Measurements from ENCODE around the gene ANKIB1.
"Not testable (repeated sequence)": the region's sequence is repeated elsewhere in the genome, so short reads cannot be mapped to it uniquely, and the experiment has no call there.

Gene ANKIB1

DNA sequence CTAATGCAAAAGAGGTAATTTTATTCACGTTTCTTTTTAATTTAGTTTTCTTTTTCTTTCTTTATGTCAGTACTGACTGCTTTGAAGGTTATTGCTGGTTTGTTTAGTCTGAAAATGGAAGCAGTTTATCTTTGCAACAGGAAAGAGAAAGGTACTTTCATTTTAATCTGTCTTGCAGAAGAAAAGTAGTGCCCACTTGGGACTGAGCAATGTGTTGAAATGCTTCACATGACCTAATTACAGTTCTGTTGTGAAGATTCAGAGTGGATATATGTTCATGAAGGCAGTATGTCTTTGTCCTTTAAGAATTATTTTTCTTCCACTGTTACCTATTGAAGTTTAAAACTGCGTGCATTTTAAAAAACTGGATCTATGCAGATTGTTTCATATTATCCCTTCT is 80.1 kb downstream of the ANKIB1 start:
- no peak for DNase-seq (ENCODE audit: low read depth in 2 of 2)

DNA sequence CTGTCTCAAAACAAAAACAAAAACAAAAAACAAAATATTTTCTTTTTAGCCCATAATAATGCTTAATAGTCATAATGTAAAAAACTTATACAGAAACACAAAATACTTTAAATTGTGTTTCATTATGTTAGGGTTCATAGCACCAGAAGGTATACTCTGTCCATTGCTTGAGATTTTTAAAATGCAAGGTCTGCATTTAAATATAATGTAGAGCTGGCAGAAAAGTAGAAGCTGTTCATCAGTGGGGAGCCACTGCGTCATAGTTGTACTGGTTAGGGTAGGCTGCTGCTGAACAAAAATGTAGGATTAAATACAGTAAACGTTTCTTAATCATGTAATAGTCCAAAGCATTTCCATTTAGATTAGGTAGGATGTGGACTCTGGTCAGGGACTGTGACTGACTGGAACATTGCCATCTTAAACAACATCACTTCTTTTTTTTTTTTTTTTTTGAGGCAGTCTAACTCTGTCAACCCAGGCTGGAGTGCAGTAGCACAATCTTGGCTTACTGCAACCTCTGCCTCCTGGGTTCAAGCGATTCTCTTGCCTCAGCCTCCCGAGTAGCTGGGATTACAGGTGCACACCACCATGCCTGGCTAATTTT is 85.2 kb downstream of the ANKIB1 start:
- DNase-seq (ENCODE audit: low read depth in 2 of 2), result no peak

DNA sequence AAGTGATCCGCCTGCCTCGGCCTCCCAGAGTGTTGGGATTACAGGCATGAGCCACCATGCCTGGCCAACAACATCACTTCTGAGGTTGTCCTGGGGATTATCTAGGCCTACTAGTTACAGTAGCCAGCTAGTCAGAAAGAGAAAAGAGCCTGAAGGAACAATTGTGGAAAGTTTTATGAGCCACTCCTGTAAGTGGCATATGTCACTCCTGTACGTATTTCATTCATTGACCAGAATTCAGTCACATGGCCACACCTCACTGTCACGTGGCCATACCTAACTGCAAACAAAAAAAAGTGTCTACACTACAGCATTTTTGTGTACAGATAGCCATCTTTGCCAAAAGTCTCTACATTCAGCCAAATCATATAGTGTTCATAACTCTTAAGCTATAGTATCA is 85.7 kb downstream of the ANKIB1 start:
- DNase-seq (ENCODE audit: low read depth in 2 of 2), result no peak

DNA sequence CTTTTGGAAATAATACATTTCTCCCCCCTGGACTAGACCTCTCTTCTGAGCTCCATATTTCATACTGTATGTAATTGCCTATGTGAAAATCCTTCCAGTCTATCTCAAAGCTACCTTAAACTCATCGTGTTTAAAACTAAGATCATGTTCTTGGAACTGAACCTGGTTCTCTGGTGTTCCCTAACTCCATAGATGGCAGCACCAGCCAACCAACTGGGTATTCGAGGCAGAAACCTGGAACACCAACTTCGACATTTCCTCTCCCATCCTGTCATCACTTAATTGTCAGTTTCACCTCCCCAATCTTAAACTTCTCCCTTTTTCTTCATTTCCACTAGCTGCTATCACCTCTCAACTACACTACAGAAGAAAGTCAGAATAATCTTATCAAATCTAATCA is 87.0 kb downstream of the ANKIB1 start:
- DNase-seq (ENCODE audit: low read depth in 2 of 2), result no peak

DNA sequence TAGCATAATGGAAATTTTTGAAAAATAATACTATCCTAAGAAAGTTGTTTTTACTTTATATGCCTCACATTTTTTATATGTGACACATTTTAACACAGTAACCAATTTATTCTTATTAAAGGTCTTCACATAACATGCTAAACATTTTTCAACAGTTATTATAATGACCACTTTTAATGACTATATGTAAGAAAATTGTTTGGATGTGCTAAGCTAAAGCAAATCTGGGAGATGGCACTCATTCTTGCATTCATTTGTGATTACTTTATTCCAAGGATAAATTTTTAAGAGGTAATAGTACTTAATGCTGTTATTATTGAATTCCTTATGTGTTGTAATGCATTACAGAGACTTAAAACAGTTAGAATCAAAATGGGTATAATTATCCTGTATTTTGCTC is 88.1 kb downstream of the ANKIB1 start:
- DNase-seq (ENCODE audit: low read depth in 2 of 2), result no peak

DNA sequence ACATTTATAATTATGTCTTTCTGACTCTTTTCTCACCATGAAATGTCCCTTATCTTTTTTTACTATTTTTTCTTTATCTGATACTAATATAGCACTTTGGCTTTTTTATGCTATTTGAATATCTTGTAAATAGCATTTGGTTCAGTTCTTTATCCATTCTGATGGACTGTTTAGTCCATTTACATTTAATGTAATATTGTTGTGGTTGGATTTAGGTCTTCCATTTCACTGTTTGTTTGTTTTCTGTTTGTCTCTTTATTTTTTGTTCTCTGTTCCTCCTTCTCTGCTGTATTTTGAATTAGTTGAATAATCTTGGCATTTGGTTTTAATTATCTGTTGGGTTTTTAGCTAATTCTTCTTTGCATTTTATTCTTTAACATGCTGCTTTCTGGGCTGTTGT is 89.8 kb downstream of the ANKIB1 start:
- no peak for DNase-seq (ENCODE audit: low read depth in 2 of 2)

DNA sequence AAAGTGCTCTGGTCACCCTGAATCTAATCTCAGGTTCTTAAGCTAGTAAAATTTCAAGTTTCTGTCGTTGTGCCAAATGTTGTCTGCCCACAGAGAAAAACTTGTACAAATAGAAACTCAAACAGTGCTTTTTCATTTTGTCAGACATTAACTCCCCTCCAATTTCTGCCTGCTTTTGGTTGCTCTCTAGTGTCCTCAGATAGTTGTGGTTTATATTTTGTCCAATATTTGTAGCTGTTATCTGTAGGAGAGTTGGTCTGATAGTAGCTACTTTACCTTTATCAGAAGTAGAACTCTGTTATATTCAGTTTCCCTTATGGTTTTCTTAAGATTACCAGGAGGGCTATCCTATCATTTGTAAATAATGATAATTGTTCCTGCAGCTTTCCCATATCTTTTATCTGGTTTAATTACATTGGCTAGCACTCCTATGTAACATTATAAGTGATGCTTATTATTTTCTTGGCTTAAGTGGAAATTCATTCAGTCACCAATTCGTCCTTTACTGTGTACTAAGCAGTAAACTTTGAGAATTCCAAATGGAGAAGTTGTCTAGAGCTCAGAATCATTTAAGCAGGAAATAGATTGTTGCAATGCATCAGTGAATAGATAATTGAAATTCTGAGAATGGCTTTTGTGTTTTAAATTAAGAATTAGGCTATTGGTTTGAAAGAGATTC is 91.0 kb downstream of the ANKIB1 start:
- DNase-seq (ENCODE audit: low read depth in 2 of 2), result no peak

DNA sequence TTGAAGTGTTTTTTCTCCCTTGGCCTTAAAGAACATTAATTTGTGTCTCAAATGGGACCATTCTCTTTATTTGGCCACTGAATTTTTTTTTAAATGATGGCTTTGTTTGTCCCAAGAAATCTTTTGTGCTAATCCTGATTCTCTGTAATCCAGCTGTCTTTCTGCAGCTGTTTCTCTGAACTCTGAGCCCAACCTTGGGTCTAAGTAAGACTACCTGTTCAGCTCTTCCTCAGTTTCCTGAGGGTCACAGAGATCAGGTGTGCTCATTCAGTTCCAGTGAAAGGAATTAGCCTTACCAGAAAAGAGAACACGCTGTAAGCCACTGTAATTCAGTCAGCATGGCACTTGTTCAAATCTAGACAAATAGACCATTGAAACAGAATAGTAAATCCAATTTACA is 94.2 kb downstream of the ANKIB1 start:
- no peak for DNase-seq (ENCODE audit: low read depth in 2 of 2)

DNA sequence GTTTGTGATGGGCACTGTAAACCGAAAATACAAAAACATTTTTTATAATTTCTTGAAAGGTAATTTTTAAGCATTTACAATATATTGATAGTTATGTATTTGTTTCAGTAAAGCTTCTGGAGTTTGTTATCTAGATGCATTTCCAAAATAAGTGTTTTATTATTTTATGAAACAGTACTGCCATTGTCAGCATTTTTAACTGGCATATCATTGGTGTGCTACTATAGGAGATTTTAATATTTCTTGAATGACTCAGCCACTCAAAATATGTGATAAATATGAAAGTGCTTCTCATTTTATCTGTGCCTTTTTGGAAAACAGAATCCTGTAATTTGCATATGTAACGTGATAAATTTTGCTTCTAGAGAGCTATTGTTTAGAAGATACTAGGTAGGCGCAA is 97.9 kb downstream of the ANKIB1 start:
- DNase-seq (ENCODE audit: low read depth in 2 of 2), result no peak

DNA sequence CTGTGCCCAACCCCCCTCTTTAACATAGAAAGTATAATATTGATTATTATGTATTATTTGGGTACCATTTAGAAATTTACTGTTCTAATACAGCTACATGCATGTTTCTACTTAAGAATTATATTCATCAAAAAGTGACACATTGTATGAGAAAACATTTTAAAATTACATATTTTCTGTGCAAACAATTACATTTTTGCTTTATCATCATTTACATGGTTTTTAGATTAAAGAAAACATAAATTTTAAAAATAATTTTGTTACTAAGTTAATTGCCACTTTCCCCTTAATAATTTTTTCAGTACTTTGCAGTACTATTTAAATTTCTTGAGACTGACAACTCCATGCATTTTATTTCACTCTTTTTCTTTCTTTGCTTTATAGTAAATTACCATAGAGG is 106.2 kb downstream of the ANKIB1 start:
- no peak for DNase-seq (ENCODE audit: low read depth in 2 of 2)

DNA sequence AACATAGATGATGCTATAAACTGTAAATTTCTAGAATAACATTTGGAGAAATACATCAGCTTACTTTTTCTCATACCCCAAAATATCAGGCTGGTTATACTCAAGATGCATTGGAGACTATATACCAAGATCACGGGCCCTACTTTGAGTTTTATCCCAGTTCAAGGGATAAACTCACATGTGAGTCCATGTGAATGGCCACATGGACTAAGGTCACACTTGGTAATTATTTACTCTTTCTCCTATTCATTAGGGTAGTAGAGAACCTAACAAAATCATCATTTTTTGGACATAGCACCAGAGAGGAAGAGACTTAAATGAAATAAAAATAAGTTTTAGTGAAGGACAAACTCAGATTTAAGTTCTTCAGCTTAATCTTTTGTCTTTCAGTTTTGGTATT is 108.4 kb downstream of the ANKIB1 start:
- no peak for DNase-seq (ENCODE audit: low read depth in 2 of 2)

DNA sequence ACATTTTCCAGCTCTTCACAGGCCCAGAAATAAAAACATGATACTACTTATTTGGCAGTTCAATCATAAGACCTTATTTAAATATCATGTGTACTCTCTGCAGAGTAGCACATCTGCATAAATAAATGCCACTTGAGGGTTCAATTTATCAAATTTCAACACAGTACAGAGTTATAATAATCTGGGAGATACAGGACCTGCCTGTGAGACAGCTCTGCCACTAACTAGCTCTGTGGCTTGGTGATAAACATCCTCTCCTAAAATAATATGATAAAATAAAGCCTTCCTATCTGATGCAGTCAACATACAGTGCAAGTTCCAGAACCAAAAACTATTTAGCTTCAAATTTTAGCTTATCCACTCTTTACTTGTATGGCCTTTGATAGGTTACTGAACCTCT is 110.6 kb downstream of the ANKIB1 start:
- DNase-seq (ENCODE audit: low read depth in 2 of 2), result no peak

DNA sequence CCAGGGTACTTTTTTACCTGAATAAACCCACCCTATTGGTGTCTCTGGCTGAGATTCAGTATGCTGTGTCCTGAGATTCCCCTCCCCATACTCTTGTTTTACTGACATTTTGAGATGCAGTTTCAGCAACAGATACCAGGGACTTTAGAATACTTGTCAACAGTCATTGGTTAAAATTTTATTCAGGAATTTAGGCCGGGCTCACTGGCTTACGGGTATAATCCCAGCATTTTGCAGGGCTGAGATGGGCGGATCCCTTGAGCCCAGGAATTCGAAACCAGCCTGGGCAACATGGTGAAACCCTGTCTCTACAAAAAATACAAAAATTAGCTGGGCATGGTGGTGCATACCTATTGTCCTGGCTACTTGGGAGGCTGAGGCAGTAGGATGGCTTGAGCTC is 111.5 kb downstream of the ANKIB1 start:
- DNase-seq (ENCODE audit: low read depth in 2 of 2), result no peak

DNA sequence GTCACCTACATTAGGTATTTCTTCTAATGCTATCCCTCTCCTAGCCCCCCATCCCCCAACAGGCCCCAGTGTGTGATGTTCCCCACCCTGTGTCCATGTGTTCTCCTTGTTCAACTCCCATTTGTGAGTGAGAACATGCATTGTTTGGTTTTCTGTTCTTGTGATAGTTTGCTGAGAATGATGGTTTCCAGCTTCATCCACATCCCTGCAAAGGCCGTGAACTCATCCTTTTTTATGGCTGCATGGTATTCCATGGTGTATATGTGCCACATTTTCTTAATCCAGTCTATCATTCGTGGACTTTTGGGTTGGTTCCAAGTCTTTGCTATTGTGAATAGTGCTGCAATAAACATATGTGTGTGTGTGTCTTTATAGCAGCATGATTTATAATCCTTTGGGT is 113.4 kb downstream of the ANKIB1 start:
- not testable (repeated sequence) for DNase-seq (ENCODE audit: low read depth in 2 of 2)

DNA sequence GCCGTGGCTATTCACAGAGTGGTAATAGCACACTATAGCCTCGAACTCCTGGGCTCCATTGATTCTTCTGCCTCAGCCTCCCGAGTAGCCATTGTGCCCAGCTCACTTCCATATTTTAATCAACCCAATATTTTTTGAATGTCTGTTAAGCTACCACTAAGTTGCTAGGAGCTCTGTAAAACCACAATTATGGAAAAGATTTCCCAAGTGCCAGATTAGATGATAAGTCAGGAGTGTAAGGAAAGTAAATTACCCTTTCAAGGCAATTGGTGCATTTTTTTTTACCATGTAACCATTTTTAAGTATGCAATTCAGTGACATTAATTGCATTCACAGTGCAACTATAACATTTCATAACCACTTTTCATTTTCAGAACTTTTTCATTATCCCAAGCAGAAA is 114.0 kb downstream of the ANKIB1 start:
- DNase-seq (ENCODE audit: low read depth in 2 of 2), result peak; percentile 35 to 40

DNA sequence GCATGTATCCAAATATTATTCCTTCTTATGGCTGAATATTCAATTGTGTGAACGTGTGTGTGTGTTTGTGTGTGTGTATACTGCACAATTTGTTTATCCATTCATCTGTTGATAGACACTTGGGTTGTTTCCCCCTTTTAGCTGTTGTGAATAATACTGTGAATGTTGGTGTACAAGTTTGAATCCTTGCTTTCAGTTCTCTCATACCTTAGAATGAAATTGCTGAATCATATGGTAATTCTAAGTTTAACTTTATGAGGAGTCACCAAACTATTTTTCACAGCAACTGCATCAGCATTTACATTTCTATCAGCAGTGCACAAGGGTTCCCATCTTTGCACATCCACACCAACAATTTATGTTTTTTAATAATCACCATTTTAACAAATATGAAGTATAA is 114.6 kb downstream of the ANKIB1 start:
- no peak for DNase-seq (ENCODE audit: low read depth in 2 of 2)

DNA sequence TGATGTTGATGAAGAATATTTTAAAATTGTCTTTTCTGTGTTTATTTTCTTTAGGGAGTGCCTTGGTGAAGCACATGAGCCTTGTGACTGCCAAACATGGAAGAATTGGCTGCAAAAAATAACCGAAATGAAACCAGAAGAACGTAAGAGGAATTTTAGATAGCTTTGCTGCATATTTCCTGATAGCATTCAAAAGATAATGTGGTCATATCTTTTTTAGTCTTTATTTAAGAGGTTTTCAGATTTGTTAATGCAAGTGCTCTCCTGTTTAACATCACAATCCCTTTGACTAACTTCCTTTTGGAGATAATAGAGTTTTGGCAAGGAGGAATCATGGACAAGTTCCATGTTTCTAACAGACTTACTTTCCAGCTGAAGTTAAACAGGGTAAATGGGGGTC is 116.4 kb downstream of the ANKIB1 start:
- no peak for DNase-seq (ENCODE audit: low read depth in 2 of 2)

DNA sequence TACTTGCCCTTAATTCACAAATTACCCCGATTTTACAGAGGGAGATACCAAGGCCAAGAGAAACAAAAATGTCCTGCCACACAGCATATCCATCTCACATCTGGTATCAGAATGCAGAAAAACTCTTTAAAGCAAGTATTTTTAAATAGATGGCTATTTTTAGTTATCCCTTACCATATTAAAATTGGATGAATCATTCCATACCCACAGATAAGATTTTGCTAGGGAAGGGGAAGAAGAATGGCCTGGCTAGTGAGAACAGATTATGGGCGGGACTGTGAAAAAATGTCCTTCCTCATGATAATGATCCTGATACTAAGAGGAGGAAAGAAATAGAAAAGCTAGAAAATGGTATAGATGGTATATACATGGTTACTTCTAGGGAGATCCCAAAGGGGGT is 121.0 kb downstream of the ANKIB1 start:
- DNase-seq (ENCODE audit: low read depth in 2 of 2), result no peak

DNA sequence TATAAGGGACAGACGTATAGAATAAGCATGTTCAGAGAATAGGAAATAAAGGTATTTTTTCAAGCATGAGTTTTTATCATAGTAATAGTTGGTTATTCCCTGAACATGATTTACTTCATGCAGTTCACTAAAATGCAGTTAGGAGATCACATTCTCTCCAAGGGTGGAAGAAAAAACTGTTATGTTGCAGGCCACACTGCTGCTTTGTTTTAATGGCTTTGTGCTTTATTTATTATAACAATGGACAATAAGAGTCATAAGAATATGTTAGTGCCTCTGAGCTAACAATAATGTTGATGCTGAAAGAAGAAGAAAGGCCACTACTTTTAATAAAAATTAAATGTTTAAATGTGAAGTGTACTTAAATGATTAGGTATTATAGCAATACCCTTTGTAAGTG is 123.0 kb downstream of the ANKIB1 start:
- no peak for DNase-seq (ENCODE audit: low read depth in 2 of 2)

DNA sequence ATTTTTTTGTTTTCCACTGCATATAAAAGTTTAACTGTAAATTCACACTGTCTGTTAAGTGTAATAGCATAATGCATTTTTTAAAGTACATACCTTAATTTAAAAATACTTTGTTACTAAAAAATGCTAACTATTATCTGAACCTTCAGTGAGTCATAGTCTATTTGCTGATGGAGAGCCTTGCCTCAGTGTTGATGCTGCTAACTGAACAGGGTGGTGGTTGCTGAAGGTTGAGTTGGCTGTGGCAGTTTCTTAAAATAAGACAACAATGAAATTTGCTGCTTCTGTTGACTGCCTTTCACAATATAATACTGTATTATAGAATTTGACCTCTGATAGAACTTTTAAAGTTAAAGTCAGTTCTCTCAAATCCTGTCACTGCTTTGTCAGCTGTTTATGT is 129.2 kb downstream of the ANKIB1 start:
- no peak for DNase-seq (ENCODE audit: low read depth in 2 of 2)

DNA sequence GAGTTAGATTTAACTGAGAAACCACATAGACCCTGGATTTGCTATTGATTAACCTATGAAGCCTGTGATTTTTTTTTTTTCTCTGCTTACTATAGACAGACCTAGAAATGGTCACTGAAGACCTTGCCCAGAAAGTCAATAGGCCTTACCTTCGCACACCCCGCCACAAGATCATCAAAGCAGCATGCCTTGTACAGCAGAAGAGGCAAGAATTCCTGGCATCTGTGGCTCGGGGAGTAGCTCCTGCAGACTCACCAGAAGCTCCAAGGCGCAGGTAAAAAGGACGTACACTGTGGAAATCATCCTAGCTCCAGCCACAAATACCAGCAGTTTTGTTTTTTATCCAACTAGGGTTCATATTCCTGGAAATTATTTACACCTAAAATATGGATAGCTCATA is 145.3 kb downstream of the ANKIB1 start:
- no peak for DNase-seq (ENCODE audit: low read depth in 2 of 2)

DNA sequence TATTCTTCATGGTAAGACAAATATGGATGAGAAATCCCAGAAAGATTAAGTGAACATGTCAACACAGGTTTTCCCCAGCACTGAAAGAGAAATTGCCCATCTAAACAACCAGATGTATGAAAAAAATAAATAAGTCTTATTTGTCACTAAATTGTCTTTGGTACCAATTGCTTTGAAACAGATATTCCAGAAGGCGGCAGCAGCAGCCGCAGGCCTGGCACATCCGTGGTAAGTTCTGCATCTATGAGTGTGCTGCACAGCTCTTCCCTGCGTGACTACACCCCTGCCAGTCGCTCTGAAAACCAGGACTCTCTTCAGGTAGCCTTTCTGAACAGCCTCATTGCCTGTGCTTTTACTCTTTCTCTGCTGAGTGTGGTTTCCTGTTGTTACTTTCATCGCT is 151.8 kb downstream of the ANKIB1 start:
- DNase-seq (ENCODE audit: low read depth in 2 of 2), result no peak

DNA sequence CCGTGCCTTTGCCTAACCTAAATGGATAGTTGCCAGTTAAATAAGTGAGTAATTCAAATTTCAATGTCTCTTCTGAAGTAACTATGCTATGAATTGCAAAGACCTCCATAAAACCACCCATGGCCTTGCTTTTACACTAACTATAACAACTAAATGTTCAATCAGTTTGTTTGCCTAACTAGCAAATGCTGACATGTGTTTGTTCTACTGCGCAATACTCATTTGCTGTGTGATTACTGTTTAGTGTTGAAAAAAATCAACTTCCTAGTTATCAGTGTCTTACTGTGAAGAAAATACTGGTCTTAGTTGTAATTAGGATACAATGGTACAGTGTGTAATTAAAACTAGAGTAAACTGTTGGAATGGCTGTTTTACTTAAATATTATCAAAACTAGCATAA is 154.2 kb downstream of the ANKIB1 start:
- no peak for DNase-seq (ENCODE audit: low read depth in 2 of 2)

Measured in fibroblast of skin of left quadriceps (primary cell).